WERI-Rb-1 (cell line): ENCODE data around the gene FNBP1.
"Not testable (repeated sequence)": the region's sequence is repeated elsewhere in the genome, so short reads cannot be mapped to it uniquely, and the experiment has no call there.

ENCODE experiments used
- DNase-seq: peaks from one replicate; pipeline ENCODE4 v3.0.0-alpha.2; 2020
- H3K27ac ChIP-seq: fragments of 250-450 bp; sonication (Bioruptor Pico); 2 replicates; pipeline ENCODE4 v1.5.1; 2020; ENCODE audit warnings: mild to moderate bottlenecking, moderate library complexity
- H3K27me3 ChIP-seq: fragments of 250-450 bp; sonication (Bioruptor Pico); 2 replicates; pipeline ENCODE4 v1.5.1; 2021; ENCODE audit warnings: mild to moderate bottlenecking, low read depth, moderate library complexity; ENCODE audit not compliant: insufficient read depth, severe bottlenecking
- H3K36me3 ChIP-seq: fragments of 250-450 bp; sonication (Bioruptor Pico); 2 replicates; pipeline ENCODE4 v1.5.1; 2020; ENCODE audit warnings: mild to moderate bottlenecking, moderate library complexity
- H3K4me3 ChIP-seq: 2 replicates; pipeline ENCODE4 v1.5.1; 2011; ENCODE audit warnings: low read depth, mild to moderate bottlenecking, control low read depth, low read length
- H3K9me3 ChIP-seq: fragments of 250-450 bp; sonication (Bioruptor Pico); 2 replicates; pipeline ENCODE4 v1.5.1; 2021; ENCODE audit warnings: mild to moderate bottlenecking, moderate library complexity; ENCODE audit not compliant: severe bottlenecking
- CTCF ChIP-seq: IDR thresholded peaks from 2 replicates; pipeline ENCODE4 v1.5.1; 2011; ENCODE audit warnings: low read depth, mild to moderate bottlenecking, control low read depth, inconsistent platforms, low read length

The FNBP1 gene

DNA sequence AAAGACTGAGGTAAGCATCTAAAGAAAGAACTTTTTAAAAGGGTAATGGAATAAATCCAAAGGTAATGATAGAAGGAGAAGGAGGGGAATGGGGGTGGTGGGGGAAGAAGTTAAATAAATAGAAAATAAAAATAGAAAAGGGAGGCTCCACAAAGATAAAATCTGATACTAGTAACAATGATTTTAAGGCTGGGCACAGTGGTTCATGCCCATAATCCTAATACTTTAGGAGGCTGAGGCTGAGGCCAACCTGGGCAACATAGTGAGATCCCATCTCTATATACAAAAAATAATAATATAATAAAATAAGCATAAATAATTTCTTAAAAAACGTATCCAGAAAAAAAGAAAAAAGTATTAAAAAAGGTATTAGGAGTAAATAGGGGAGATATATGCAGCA, 89.3 kb downstream of the FNBP1 start:
- no peak overlapping the region for H3K4me3 ChIP-seq
- H3K27me3 ChIP-seq, result no peaks in the 10 kb centered on the region
- no peak for DNase-seq
- no peaks in the 10 kb centered on the region for H3K9me3 ChIP-seq
- no peak for TF ChIP-seq CTCF
- H3K27ac ChIP-seq, result no peak overlapping the region
- peaks cover 19% of the 10 kb centered on the region for H3K36me3 ChIP-seq

DNA sequence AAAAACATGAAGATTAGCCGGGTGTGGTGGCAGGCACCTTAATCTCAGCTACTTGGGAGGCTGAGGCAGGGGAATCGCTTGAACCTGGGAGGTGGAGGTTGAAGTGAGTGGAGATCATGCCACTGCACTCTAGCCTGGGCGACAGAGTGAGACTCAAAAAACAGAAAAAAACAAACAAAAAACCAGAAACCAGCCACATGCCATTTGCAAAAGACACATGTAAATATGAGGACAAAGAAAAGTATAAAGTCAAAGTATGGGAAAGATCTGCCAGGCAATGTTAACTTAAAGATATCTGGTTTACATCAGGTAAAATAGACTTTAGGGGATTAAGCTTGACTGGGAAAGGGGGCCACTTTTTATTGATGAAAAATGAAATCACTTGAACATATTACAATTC, 90.7 kb downstream of the FNBP1 start:
- TF ChIP-seq CTCF, result no peak
- H3K27ac ChIP-seq, result no peak overlapping the region
- no peak for DNase-seq
- H3K36me3 ChIP-seq, result peaks cover 11% of the 10 kb centered on the region
- H3K27me3 ChIP-seq, result no peaks in the 10 kb centered on the region
- H3K4me3 ChIP-seq, result no peak overlapping the region
- no peaks in the 10 kb centered on the region for H3K9me3 ChIP-seq

- no peak for DNase-seq
- no peaks in the 10 kb centered on the region for H3K27me3 ChIP-seq
- H3K27ac ChIP-seq, result no peak overlapping the region
- no peak overlapping the region for H3K4me3 ChIP-seq
- TF ChIP-seq CTCF, result no peak
- no peaks in the 10 kb centered on the region for H3K9me3 ChIP-seq
- no peaks in the 10 kb centered on the region; the same call in 1 of the 2 replicates for H3K36me3 ChIP-seq
These were observed 93.2 kb downstream of the FNBP1 start for GRCh38 chr9:129949821-129950220.

DNA sequence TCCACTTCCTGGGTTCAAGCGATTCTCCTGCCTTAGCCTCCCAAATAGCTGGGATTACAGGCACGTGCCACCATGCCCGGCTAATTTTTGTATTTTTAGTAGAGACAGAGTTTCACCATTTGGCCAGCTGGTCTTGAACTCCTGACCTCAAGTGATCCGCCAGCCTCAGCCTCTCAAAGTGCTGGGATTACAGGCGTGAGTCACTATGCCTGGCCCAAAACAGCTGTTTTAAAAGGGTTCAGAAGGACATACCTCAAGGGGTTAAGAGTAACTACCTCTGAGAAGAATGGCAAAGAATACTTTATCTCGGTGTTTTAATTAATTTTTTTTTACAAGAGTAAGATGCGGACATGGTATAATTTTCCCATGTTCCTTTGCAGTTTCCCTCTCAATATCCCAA, 94.4 kb downstream of the FNBP1 start:
- not testable (repeated sequence) for H3K36me3 ChIP-seq, H3K4me3 ChIP-seq, H3K27me3 ChIP-seq, H3K27ac ChIP-seq, H3K9me3 ChIP-seq, DNase-seq

DNA sequence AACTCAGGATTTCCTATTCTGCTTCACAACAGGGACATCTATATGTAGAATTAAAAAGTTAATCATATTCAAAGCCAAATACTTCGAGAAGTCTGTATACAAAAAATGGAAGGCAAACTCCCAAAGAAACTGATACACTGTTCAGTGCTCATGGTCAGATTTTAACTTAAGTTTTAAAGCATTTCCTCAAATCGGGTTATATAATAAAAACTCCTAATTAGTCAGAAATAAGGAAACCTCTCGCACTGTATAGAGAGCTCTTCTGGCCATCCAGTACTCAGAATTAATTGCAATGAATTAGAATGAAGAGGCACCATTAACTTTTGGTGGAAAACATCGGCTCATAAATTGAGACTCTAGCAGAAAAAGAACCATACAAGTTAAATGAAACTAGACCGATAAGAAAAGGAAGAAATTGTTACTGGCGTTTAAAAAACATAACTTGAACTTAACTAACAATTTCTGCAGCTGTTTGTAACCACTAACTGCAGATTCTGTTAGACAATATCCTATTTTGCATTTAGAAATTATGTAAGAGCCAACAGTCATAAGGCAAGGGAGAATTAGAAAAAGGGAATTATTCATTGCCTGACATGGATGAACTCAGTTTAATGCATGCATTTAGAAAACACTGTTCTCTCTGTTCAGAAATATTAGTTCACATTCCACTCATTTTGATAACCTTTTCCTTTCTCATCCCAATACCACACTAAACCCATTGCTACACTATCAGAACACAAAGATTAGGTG, 96.6 kb downstream of the FNBP1 start:
- Histone ChIP-seq H3K27me3 (no peaks in the 10 kb centered on the region), H3K36me3 (no peaks in the 10 kb centered on the region; the same call in none of the 2 replicates), H3K9me3 (peaks cover 11% of the 10 kb centered on the region), H3K4me3 (no peak overlapping the region), H3K27ac (no peak overlapping the region)
- no peak for DNase-seq
- TF ChIP-seq CTCF, result no peak

- TF ChIP-seq CTCF, result no peak
- no peak overlapping the region for H3K27ac ChIP-seq
- peaks cover 15% of the 10 kb centered on the region for H3K9me3 ChIP-seq
- H3K27me3 ChIP-seq, result no peaks in the 10 kb centered on the region
- H3K36me3 ChIP-seq, result no peaks in the 10 kb centered on the region; the same call in none of the 2 replicates
- H3K4me3 ChIP-seq, result no peak overlapping the region
- no peak for DNase-seq
These were observed 97.7 kb downstream of the FNBP1 start for GRCh38 chr9:129945314-129945713.
